Activated T-cell treated with anti-CD3 and anti-CD28 coated beads, Interleukin-2, amount 50 U/mL, for 72 hours (primary cell): Measurements from ENCODE around the gene SELENOM. TPM values are rescaled to one million over a fixed set of nuclear protein-coding genes. Genes with fewer than 3 reads are reported as not detected.

ENCODE experiments used
- ATAC-seq, 2 donors: fragments of 150-1000 bp; cut with Tn5 transposase; replicated peaks in 1 of 2; 2 replicates each; pipeline ENCODE4 v1.10.0; 2021; ENCODE audit warnings: moderate library complexity in 2 of 2, mild to moderate bottlenecking in 1 of 2
- DNase-seq, 2 donors: peaks; one replicate each; pipeline ENCODE4 v3.0.0; 2021 to 2022; ENCODE audit warnings: mixed read lengths in 1 of 2
- H3K27ac Mint-ChIP-seq: one replicate; pipeline ENCODE4 v1.8.0; 2022; ENCODE audit warnings: mild to moderate bottlenecking, moderate library complexity, mixed read lengths
- H3K27me3 Mint-ChIP-seq: one replicate; pipeline ENCODE4 v1.8.0; 2022; ENCODE audit warnings: low read depth, mixed read lengths
- H3K36me3 Mint-ChIP-seq, 2 donors: one replicate each; pipeline ENCODE4 v1.8.0; 2022; ENCODE audit warnings: mixed read lengths in 2 of 2, mild to moderate bottlenecking in 1 of 2; ENCODE audit not compliant: insufficient read depth in 2 of 2
- H3K4me1 Mint-ChIP-seq: one replicate; pipeline ENCODE4 v1.8.0; 2022; ENCODE audit warnings: low read depth, mixed read lengths
- H3K4me3 Mint-ChIP-seq, 2 donors: one replicate each; pipeline ENCODE4 v1.8.0; 2022; ENCODE audit warnings: mild to moderate bottlenecking in 2 of 2, mixed read lengths in 2 of 2, moderate library complexity in 2 of 2
- H3K9me3 Mint-ChIP-seq, 2 donors: one replicate each; pipeline ENCODE4 v1.8.0; 2022; ENCODE audit warnings: mixed read lengths in 2 of 2
- total RNA-seq, 2 donors: library from RNA; stranded (reverse); gene quantifications; one replicate each; pipeline ENCODE4 v1.2.3, GENCODE V29; 2022

The SELENOM gene
- total RNA-seq, 2 donors from 2014 or later: 6.8 to 13.5 TPM

- no peaks in the 10 kb centered on the region for H3K9me3 Mint-ChIP-seq
- H3K36me3 Mint-ChIP-seq: no peaks in the 10 kb centered on the region
- ATAC-seq (no peak), DNase-seq (no peak)
- no peaks in the 10 kb centered on the region for H3K27me3 Mint-ChIP-seq
- peaks cover 4% of the 10 kb centered on the region for H3K4me1 Mint-ChIP-seq
- no peak overlapping the region for H3K4me3 Mint-ChIP-seq
- H3K27ac Mint-ChIP-seq: no peak overlapping the region
Measured at GRCh38 chr22:31126128-31126868, 18.9 kb upstream of the SELENOM start.

GRCh38 chr22:31125521-31126117 lies 18.3 kb upstream of the SELENOM start:
- peaks cover 4% of the 10 kb centered on the region for H3K4me1 Mint-ChIP-seq
- no peaks in the 10 kb centered on the region for H3K27me3 Mint-ChIP-seq
- no peaks in the 10 kb centered on the region for H3K9me3 Mint-ChIP-seq
- ATAC-seq (no peak), DNase-seq (no peak)
- no peaks in the 10 kb centered on the region for H3K36me3 Mint-ChIP-seq
- no peak overlapping the region for H3K27ac Mint-ChIP-seq
- H3K4me3 Mint-ChIP-seq: no peak overlapping the region

GRCh38 chr22:31124811-31125465 lies 17.6 kb upstream of the SELENOM start:
- ATAC-seq (peak in 1 of 2 donors; percentile 9), DNase-seq (no peak)
- Mint-ChIP-seq H3K36me3 (no peaks in the 10 kb centered on the region), H3K9me3 (no peaks in the 10 kb centered on the region), H3K4me3 (no peak overlapping the region), H3K27me3 (no peaks in the 10 kb centered on the region), H3K4me1 (peaks cover 4% of the 10 kb centered on the region), H3K27ac (no peak overlapping the region)

- Mint-ChIP-seq H3K27me3 (no peaks in the 10 kb centered on the region), H3K36me3 (no peaks in the 10 kb centered on the region), H3K4me1 (peaks cover 4% of the 10 kb centered on the region), H3K9me3 (no peaks in the 10 kb centered on the region), H3K4me3 (no peak overlapping the region), H3K27ac (no peak overlapping the region)
- ATAC-seq (no peak), DNase-seq (no peak)
Measured at GRCh38 chr22:31124290-31124689, 16.9 kb upstream of the SELENOM start.

GRCh38 chr22:31123292-31123602 lies 15.9 kb upstream of the SELENOM start:
- ATAC-seq (no peak), DNase-seq (no peak)
- H3K4me3 Mint-ChIP-seq: no peak overlapping the region
- H3K9me3 Mint-ChIP-seq: no peaks in the 10 kb centered on the region
- no peak overlapping the region for H3K27ac Mint-ChIP-seq
- no peaks in the 10 kb centered on the region for H3K36me3 Mint-ChIP-seq
- no peaks in the 10 kb centered on the region for H3K27me3 Mint-ChIP-seq
- peaks cover 4% of the 10 kb centered on the region for H3K4me1 Mint-ChIP-seq

GRCh38 chr22:31122532-31123291 lies 15.3 kb upstream of the SELENOM start, which contains the start of gene INPP5J:
Gene INPP5J, plus strand, starts transcription at chr22:31122966. Its CDS starts 49 bp downstream, at chr22:31123015.
- no peak within 1 kb of the TSS for H3K4me3 Mint-ChIP-seq
- H3K4me1 Mint-ChIP-seq: peaks cover 4% of the 10 kb centered on the region
- H3K27ac Mint-ChIP-seq: no peak within 1 kb of the TSS
- no peak for DNase-seq
- no peaks in the 10 kb centered on the region for H3K36me3 Mint-ChIP-seq
- no peaks in the 10 kb centered on the region for H3K27me3 Mint-ChIP-seq
- no peaks in the 10 kb centered on the region for H3K9me3 Mint-ChIP-seq
- no peak for ATAC-seq

- no peak for DNase-seq
- no peak overlapping the region for H3K4me3 Mint-ChIP-seq
- no peak overlapping the region for H3K27ac Mint-ChIP-seq
- H3K4me1 Mint-ChIP-seq: peaks cover 4% of the 10 kb centered on the region
- H3K27me3 Mint-ChIP-seq: no peaks in the 10 kb centered on the region
- no peaks in the 10 kb centered on the region for H3K9me3 Mint-ChIP-seq
- H3K36me3 Mint-ChIP-seq: no peaks in the 10 kb centered on the region
- ATAC-seq: no peak
Measured at GRCh38 chr22:31122196-31122531, 14.8 kb upstream of the SELENOM start.

GRCh38 chr22:31121403-31121802 lies 14.0 kb upstream of the SELENOM start:
- H3K4me1 Mint-ChIP-seq: peaks cover 4% of the 10 kb centered on the region
- H3K27me3 Mint-ChIP-seq: no peaks in the 10 kb centered on the region
- ATAC-seq: no peak
- no peaks in the 10 kb centered on the region for H3K36me3 Mint-ChIP-seq
- no peak overlapping the region for H3K27ac Mint-ChIP-seq
- no peak for DNase-seq
- no peak overlapping the region for H3K4me3 Mint-ChIP-seq
- H3K9me3 Mint-ChIP-seq: no peaks in the 10 kb centered on the region

GRCh38 chr22:31120642-31121041 lies 13.3 kb upstream of the SELENOM start:
- Mint-ChIP-seq H3K4me1 (peaks cover 4% of the 10 kb centered on the region), H3K27ac (no peak overlapping the region), H3K9me3 (no peaks in the 10 kb centered on the region), H3K27me3 (no peaks in the 10 kb centered on the region), H3K36me3 (no peaks in the 10 kb centered on the region), H3K4me3 (no peak overlapping the region)
- DNase-seq: no peak
- no peak for ATAC-seq

GRCh38 chr22:31120230-31120629 lies 12.9 kb upstream of the SELENOM start:
- H3K4me3 Mint-ChIP-seq: no peak overlapping the region
- no peak for ATAC-seq
- H3K27ac Mint-ChIP-seq: no peak overlapping the region
- no peak for DNase-seq
- H3K4me1 Mint-ChIP-seq: peaks cover 4% of the 10 kb centered on the region
- no peaks in the 10 kb centered on the region for H3K9me3 Mint-ChIP-seq
- H3K27me3 Mint-ChIP-seq: no peaks in the 10 kb centered on the region
- H3K36me3 Mint-ChIP-seq: no peaks in the 10 kb centered on the region

- Mint-ChIP-seq H3K36me3 (no peaks in the 10 kb centered on the region), H3K27me3 (no peaks in the 10 kb centered on the region), H3K9me3 (no peaks in the 10 kb centered on the region), H3K27ac (no peak overlapping the region), H3K4me1 (peaks cover 4% of the 10 kb centered on the region), H3K4me3 (no peak overlapping the region)
- no peak for DNase-seq
- no peak for ATAC-seq
Measured at GRCh38 chr22:31119026-31119717, 11.8 kb upstream of the SELENOM start.

- no peak overlapping the region for H3K27ac Mint-ChIP-seq
- H3K9me3 Mint-ChIP-seq: no peaks in the 10 kb centered on the region
- no peak for DNase-seq
- H3K36me3 Mint-ChIP-seq: no peaks in the 10 kb centered on the region
- H3K27me3 Mint-ChIP-seq: no peaks in the 10 kb centered on the region
- ATAC-seq: no peak
- no peak overlapping the region for H3K4me3 Mint-ChIP-seq
- H3K4me1 Mint-ChIP-seq: peaks cover 4% of the 10 kb centered on the region
Measured at GRCh38 chr22:31118046-31118820, 10.9 kb upstream of the SELENOM start.
